ENCODE data around the gene LNX1.

LNX1 gene

DNA sequence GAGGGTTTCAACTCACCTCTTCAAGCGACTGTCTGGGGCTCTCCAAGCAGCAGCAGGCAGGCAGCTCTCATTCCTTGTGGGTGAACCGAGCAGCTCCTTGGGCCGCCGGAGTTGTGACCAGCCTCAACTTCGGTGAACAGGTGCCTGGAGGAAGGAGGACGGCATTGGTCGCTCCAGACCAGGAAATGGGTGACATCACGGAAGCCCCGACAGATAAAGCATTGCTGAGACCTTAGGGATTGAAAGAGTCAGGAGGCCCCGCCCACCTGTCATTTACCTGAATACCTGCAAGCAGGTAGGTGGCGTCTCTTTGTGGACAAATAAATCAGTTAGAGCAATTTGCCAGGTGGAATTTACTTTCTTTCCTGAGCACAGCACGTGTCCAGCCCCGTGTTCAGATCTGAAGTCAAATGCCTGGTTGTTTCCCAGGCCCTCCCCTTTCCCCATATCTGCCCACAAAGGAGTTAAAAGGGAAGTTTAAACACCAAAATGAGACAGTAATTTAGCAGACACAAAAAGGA is at the start of gene LNX1:
TSS of gene LNX1 (minus strand) at position 115 of the 521 bp plus-strand sequence. CDS start 17,484 bp downstream, outside the sequence.
- no peak for DNase-seq

DNA sequence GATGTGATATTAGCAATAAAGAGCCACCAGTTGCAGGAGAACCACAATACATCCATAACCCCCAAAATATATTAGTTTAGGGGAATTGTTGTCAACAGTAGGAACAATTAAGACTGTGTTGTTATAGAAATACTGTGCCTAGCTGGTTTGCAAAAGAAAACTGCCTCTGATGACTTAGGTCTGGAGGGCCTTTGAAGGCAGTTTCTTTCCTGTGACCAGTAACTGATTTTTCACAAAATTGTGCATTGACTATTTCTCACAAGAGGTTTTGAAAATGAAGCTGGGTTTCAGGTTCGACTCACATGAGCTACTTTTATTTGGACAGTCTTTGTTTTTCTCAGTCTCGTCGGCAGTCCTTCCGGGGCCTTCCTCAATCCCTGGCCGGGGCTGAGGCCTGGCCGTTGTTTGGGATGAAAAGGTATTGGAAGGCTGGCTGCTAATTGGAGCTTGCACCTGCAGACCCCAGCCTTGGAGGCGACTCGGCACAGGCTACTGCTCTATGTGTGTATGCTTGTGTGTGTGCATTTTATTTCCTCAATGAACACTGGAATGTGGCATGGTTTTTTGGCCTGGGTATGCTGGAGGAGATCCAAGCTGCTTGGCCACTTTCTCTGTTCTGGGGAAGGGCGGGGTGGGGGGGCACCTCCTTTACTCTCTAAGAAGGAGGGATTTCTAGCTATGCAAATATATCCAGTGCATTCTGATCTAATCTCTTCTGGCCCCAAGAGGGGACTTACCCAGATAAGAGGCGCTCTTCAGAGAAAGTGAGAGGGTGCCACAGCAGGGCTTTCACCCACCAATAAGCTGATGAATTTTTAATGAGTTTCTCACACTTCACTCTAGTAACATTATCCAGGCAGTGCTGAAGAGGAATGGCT is 49.5 kb upstream of the LNX1 start:
- no peak for DNase-seq

DNA sequence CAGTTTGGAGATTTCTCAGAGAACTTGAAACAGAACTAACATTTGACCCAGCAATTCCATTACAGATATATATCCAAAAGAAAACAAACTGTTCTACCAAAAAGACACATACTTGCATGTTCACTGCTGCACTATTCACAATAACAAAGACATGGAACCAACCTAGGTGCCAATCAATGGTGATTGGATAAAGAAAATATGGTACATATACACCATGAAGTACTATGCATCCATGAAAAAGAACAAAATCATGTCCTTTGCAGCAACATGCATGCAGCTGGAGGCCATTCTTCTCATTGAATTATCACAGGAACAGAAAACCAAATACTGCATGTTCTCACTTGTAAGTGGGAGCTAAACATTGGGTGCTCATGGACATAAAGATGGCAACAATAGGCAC is 47.6 kb upstream of the LNX1 start:
- no peak for DNase-seq

- no peak for DNase-seq
These were observed 46.1 kb upstream of the LNX1 start for GRCh38 chr4:53637348-53637747.

GRCh38 chr4:53635697-53636483 is 44.6 kb upstream of the LNX1 start:
- no peak for DNase-seq

GRCh38 chr4:53633608-53634007 is 42.3 kb upstream of the LNX1 start:
- DNase-seq, result no peak

DNA sequence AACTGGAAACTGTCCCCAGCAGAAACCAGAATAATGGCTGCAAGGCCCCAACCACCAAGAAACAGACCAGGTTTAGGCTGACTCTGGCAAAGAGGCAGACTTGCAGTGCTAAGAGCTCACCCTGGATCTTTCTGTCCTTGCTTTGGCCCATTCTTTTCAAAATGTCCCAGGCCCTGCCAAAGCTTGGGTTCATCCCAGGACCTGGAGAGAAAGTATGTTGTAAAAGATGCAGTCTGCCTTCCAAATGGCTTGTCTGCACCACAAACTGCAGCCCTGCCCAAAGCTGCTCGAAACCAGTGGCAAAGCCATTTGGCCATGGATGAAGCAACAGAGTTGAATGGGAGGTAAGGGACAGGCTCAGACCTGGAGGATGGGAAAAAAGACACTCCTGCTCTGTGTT is 38.0 kb upstream of the LNX1 start:
- DNase-seq, result no peak

GRCh38 chr4:53626491-53626890 is 35.2 kb upstream of the LNX1 start:
- DNase-seq, result no peak

GRCh38 chr4:53625888-53626287 is 34.6 kb upstream of the LNX1 start:
- DNase-seq, result no peak

DNA sequence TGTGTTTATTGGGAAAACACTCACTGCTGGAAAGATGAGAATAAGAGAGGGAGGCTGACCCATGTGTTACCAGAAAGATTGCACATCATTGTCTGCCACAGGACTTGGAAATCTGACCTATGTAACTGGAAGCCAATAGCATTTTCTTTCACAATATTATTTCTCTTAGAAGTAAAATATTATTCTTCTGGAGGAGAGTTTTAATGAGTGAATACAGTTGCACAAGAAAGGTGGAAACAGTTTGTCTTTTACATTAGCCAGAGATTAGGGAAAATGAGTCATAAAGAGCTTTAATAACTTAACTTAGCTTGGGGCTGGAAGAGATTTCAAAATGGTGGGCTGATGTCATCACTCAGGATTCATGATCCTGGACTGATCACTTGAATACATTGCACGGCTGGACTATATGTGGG is 31.5 kb upstream of the LNX1 start:
- no peak for DNase-seq

DNA sequence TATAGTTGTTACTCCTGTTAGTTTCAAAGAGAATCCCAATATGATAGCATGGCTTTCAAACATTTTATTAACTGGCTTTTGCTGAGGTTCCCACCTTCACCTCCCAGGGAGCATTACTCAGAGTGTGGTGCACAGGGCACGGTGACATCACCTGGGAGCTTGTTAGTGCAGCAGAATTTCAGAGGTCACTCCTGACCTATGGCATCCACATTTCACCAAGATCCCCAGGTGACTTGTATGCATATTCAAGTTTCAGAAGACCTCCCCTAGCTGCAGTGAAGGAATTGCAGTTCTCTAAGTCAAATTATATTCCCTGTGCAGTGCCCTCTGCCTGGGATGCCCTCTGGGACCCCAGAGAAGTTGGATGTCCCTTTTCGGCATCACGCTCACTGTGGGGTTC is 29.7 kb upstream of the LNX1 start:
- DNase-seq, result no peak

DNA sequence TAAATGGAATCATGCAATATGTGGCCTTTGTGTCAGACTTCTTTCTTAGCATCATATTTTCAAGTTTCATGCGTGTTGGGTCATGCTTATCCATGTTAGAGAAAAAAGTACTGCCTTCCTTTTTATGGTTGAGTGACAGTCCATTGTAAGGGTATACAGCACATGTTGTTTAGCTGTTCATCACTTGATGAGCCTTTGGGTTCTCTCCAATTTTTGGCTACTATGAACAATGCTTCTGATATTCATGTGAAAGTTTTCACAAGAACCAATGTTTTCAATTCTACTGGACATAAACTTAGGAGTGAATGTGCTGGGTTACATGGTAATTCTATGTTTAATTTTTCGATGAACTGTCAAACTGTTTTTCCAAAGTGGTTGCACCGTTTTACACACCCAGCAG is 28.1 kb upstream of the LNX1 start:
- no peak for DNase-seq

DNA sequence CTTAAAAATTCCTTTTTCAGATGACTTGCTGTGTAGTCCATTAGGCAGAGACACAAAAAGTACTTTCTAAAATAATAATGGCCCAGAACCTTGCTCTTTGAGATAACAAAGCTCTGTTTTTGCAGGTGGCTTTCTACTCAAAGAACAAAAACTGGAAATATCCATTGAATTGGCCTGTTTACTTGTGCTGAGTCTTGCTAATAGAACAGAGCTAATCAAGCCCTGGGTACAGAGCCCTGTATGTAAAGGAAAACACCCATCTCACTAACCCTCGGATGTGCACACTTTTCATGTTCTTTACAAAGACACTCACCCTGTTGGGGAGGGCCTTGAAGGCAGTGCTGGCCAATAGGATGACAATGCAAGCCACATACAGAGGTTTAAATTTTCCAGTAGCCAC is 27.0 kb upstream of the LNX1 start:
- no peak for DNase-seq

- no peak for DNase-seq
These were observed 25.9 kb upstream of the LNX1 start for GRCh38 chr4:53617101-53617680.

DNA sequence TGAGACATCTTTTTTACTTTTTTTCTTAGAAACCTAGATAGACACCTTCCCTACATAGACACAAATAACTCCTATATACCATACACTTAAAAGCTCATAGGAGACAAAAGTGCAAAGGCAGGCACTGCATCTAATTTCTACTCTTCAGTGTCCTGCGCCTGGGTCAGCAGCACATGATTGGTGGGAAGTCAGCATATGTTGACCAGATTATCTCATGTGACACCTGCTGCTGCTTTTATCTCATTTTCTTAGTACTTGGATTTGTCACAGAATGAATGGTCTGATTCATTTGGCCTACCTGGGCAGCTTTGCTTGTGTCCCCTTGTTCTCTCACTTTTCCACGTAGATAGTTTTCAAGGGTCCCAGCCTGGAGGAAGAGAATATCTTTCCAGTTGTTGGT is 24.9 kb upstream of the LNX1 start:
- DNase-seq, result no peak

DNA sequence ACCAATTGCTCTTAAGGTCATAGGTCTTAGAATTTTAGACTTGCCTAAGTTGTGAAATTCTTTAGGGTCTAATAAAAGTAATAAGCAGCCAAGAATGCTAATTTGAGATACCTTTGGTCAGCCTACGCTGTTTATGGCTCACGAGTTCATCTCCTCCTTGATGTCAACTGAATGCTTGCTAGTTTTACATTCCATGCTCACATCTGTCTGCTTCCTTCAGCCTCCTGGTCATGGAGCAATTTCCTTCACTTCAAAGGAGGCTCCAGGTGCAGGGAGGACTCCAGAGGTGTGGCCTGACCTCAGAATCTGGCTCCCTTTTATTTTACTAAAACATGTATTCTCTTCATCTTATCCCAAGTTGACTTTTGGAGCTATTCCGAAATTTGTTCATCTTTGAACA is 23.3 kb upstream of the LNX1 start:
- no peak for DNase-seq

DNA sequence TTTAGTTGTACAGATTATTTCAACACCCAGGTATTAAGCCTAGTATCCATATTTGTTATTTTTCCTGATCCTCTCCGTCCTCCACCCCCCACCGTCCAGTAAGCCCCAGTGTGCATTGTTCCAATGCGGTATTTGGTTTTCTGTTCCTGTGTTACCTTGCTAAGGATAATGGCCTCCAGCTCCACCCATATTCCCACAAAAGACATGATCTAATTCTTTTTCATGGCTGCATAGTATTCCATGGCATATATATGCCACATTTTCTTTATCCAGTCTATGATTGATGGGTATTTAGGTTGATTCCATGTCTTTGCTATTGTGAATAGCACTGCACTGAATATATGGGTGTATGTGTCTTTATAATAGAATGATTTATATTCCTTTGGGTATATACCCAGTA is 22.1 kb upstream of the LNX1 start:
- no peak for DNase-seq

- DNase-seq, result no peak
These were observed 17.4 kb upstream of the LNX1 start for GRCh38 chr4:53608649-53609048.

DNA sequence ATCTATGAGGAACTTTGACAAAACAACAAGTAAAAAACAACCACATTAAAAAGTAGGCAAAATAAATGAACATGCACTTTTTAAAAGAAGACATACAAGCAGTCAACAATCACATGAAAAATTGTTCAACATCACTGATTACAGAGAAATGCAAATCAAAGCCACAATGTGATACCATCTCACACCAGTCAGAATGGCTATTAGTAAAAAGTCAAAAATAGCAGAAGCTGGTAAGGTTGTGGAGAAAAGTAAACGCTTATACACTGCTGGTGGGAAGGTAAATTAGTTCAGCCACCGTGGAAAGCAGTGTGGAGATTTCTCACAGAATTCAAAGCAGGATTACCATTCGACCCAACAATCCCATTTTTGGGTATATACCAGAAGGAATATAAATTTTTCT is 17.0 kb upstream of the LNX1 start:
- DNase-seq, result no peak

DNA sequence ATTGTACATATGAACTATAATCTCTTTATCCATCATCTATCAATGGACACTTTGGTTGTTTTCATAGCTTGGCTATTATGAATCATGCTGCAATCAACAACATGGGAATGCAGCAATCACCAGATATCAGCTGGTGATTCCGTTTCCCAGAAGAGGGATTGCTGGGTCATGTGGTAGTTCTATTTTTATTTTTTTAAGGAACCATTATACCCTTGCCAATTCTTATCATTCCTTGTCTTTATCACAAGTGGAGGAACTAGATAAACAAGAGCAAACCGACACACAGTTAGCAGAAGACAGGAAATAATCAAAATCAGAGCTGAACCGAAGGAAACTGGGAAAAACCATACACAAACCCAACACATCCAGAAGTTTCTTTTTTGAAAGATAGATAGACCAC is 14.5 kb upstream of the LNX1 start:
- DNase-seq, result no peak

GRCh38 chr4:53602390-53602789 is 11.1 kb upstream of the LNX1 start:
- DNase-seq, result no peak

GRCh38 chr4:53601251-53601764 is 10.0 kb upstream of the LNX1 start:
- no peak for DNase-seq

DNA sequence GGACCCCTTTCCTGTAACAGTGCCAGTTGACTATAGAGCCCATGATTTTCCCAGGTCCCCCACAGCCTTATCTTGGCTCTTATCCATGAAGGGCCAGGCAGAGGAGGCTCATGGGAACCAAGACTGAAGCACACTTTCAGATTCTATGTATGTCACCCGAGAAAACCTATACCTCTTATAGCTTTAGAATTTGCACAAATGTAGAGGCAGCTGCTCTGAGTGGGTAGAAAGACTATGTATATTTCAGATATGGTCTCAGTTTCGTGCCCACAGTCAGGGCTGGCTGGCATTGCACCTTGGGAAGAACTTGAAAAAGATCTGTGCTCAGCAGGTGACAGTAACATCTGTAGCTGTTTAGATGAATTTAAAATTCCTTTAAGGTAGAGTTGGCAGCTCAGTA is 8.3 kb upstream of the LNX1 start:
- DNase-seq, result no peak

All from activated CD4-positive, alpha-beta T cell treated with anti-CD3 and anti-CD28 coated beads for 4 hours (primary cell).